HG03139 (cell line): ENCODE results near the gene CASS4.

Experiments used
- ATAC-seq: cut with Tn5 transposase; IDR thresholded peaks from one replicate; pipeline ENCODE4 v1.9.1; 2021; ENCODE audit not compliant: unreplicated experiment

CASS4 gene

GRCh38 chr20:56442389-56443365 lies 30.6 kb downstream of the CASS4 start:
- ATAC-seq, result no peak

DNA sequence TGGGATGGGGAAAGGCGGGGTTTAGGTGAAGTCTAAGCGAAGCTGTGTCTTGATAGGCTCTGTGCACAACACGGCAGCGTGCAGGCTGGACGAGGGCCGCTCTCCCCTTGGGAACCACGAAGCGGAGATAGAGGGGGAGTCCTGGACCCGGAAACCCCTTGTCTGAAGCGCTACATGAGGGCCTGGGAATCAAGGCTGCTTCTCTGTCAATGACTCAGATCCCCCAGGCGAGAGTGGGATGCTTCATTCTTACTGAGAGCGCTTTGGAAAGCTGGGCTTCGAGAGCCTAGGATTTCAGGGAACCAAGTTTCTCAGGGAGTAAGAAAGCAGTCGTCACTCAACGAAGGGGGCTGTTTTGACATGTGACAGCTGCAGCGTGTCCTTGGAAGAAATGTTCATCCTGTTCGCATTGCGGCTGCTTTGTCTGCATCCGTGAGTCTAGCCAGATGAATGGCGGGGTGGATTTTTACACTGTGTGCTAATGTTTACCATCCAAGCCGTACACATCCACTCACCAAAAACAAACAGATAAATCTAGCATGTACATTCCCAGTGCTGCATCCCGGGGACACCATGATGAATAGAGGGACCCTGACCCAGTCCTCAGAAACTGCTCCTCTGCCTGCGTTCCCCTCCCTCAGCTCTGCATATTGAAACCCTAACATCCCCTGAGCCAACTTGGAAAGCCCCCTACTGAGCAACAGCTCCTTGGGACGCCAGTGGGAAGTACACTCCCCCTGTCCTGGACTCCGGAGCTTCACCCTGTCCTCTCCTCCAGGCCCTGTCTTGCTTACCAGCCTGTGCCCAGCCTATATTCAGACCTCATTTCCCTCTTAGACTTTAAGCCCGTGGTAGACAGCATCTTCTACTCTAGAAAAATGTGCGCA lies 31.8 kb downstream of the CASS4 start:
- ATAC-seq, result no peak

- ATAC-seq, result no peak
Observed at GRCh38 chr20:56445130-56445529, 33.1 kb downstream of the CASS4 start.

- ATAC-seq, result no peak
Observed at GRCh38 chr20:56445540-56445939, 33.5 kb downstream of the CASS4 start.

GRCh38 chr20:56447227-56447626 lies 35.2 kb downstream of the CASS4 start:
- no peak for ATAC-seq

DNA sequence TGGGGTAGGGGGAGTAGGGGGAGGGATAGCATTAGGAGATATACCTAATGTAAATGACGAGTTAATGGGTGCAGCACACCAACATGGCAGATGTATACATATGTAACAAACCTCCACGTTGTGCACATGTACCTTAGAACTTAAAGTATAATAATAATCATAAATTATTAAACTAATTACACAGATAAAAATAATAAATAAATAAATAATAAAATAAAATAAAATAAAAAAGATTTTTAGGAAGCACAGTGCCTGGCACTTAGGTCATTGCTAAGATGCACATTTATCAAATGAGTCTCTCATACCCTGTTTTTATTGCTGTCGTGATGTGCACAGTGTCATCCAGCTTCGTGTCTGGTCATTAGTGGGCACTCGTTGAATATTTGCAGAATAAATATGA lies 37.4 kb downstream of the CASS4 start:
- no peak for ATAC-seq

DNA sequence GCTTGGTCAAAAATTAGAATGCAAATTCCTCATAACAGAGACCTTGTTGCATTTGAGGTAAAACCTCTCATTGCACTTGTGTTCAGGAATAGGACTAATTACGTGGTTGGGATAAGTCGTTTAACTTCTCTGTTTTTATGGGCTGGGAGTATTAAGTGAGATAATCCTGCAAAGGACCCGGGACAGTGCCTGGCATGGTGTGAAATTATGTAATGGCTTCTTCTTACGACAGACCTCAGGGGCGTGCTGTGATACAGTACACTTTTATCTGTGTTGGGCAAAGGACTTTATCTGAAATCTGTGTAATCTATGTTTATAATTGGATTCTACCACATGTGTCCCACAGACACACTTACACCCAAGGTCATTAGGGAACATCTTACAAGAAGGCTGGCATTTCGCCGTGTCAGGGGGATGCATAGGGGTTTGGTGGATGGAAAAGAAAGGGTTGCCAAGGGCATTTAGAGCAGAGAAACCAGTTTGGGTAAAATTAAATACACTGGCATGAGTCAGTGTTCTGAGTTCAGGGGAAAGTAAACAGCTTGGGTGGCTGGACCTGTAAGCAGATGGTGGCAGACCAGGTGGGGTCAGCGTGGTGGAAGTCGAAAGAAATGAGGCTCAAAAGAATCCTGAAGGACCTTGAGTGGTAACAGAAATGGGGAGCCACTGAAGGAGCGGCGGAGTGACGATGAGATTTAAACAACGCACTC lies 39.2 kb downstream of the CASS4 start:
- no peak for ATAC-seq

GRCh38 chr20:56453352-56453751 lies 41.3 kb downstream of the CASS4 start:
- peak; percentile 46 for ATAC-seq

DNA sequence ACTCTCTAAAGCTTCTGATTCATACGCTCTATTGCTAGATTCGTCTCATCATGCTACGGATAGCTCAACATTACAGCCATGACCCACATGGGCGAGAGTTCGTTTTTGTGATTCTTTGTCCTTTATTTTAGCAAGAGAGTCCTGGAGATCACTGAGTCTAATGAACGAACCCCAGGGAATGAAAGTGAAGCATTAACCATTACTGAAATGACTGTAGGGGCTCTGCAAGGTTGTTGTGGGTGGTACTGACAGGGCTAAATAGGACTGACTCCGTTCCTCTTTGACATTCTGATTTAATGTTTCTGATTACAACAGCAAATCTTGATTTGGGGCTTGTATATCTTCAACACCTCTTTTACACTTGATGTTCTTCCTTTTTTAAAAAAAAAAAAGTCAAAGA lies 42.7 kb downstream of the CASS4 start:
- ATAC-seq, result peak; percentile 78

GRCh38 chr20:56458206-56458821 lies 46.3 kb downstream of the CASS4 start:
- no peak for ATAC-seq

- ATAC-seq, result no peak
Observed at GRCh38 chr20:56460459-56460858, 48.4 kb downstream of the CASS4 start.

GRCh38 chr20:56461576-56461975 lies 49.5 kb downstream of the CASS4 start:
- no peak for ATAC-seq

- ATAC-seq, result no peak
Observed at GRCh38 chr20:56463428-56463827, 51.4 kb downstream of the CASS4 start.

DNA sequence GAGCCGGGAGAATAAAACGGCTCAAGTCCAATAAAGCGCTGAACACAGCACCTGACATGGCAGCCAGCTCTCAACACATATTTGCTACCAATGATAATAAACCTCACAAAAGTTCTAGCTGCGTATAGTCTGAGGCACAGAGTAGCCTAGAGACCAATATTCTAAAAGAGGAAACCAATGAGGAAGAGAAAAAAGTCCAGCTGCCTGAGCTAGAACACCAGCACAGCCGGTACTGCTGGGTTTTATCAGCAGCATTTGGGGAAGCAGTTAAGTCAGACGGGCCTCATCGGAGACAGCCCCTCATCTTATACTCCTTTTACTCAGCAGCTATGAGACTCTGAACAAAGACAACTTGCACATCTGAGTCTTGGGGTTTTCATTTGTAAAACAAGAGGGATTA lies 53.9 kb downstream of the CASS4 start:
- ATAC-seq, result no peak

DNA sequence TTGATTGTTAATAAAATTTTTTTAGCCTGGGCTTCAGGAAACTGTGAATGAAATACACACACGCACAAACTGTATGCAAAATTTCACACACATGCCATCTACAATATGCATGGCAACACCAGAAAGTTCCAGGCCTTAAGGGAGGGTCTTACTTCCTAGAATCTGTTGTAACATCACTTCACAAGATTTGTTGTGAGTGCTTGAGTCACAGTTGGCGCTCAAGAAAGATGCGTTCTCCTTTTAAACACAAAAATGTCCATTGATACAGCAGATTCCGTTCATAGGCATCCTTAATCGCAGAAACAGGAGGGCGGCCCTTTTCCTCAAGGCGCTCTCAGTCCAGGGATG lies 55.9 kb downstream of the CASS4 start:
- no peak for ATAC-seq

DNA sequence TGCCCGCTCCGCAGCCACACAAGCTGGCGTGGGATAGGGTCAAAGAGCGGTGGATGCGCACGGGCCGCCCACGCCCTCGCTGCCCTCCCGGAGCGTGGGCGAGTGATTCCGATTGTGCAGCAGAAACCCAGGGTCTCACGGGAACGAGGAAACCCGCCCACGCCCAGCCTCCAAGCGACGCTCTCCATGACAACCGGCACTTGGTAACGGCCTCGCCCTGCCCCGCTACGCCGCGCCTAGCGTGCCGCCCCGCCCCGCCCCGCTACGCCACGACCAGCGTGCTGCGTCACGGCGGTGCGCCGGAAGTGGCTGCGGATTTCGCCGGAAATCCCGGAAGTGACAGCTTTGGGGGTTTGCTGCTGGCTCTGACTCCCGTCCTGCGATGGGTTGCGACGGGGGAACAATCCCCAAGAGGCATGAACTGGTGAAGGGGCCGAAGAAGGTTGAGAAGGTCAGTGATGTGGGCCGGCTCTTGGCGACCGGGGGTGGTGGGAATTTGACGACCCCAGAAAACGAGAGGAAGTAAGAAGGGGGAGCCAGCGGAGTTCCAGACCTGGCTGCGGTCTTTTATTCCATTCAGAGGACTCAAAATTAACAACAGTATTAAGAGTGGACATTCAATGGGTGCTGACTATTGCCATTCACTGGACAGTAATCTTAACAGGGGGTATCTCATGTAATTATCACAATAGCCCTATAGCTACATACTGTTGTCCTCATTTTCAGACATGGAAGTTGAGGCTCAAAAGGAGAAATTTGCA lies 56.4 kb downstream of the CASS4 start, which contains the start of gene RTF2:
TSS of gene RTF2 (plus strand) at position 312 of the 761 bp plus-strand sequence. CDS start at position 383, 71 bp downstream.
- peak; percentile 98 for ATAC-seq

- no peak for ATAC-seq
Observed at GRCh38 chr20:56469077-56469449, 57.0 kb downstream of the CASS4 start.

DNA sequence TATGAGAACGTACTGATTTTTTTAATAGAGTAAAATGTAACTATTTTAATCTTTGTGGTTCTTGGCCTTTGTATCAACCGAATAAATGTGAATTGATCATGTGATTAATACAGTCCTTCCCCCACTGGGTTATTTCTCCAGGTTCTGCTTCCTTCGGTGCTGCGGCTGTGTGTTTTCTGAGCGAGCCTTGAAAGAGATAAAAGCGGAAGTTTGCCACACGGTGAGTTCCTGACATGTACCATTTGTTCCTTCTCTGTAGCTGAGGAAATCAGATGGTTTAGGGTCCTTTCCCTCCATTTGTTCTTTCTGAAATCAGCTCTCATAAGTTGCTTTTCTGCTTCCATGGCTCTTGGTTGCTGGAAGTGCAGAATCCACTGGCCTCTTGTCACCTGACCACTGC lies 71.9 kb downstream of the CASS4 start:
- ATAC-seq, result no peak

- no peak for ATAC-seq
Observed at GRCh38 chr20:56487216-56487615, 75.2 kb downstream of the CASS4 start.

DNA sequence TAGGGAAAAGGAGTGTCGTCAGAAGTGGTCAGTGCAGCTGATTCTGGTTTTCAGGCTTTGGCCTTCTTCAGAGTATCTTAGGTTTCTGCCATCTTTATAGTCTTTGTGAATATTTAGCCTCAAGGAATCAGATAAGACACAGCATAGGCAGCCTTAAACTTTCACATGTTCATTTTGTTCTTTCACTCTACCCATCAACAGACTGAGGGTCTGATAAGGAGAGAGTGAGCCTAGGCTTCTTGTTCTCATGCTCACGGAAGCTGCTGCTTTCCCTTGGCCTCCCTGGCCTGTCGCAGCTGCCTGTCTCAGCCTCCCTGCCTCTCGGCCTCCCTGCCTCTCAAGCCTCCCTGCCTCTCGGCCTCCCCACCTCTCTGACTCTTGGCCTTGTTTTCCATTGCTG lies 76.5 kb downstream of the CASS4 start:
- ATAC-seq, result no peak
